ENCODE data around the gene SMIM35.

DNA sequence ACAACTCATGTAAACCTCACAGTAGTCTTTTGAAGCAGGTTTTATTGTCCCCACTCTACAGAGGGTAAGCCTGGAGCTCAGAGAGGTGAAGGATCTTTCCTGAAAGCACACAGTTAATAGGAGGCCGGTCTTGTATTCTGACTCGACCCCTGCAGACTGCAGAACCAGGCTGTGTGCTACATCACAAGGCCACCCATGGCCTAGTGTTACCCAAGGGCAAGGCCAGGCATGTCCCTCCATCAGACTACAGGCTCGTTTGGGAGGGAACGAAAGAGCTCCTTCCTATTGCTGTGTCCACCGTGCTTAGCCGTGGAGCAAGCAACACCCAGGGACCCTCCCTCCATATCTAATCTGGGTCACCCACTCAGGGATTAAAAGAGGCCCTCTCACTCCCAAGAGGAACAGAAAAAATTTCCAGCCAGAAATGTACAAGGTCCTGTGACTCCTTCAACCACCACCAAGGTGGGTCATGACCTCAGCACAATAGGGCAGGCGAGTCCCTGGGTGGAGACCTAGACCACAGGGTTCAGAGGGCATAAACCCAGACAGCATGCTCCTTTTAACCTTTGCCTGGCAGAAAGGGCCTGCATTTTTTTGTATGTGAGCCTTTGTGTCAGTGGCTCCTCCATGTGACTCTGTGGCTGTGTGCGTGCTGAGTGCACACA is 6.3 kb upstream of the SMIM35 start:
- TF ChIP-seq, protein P1, sequence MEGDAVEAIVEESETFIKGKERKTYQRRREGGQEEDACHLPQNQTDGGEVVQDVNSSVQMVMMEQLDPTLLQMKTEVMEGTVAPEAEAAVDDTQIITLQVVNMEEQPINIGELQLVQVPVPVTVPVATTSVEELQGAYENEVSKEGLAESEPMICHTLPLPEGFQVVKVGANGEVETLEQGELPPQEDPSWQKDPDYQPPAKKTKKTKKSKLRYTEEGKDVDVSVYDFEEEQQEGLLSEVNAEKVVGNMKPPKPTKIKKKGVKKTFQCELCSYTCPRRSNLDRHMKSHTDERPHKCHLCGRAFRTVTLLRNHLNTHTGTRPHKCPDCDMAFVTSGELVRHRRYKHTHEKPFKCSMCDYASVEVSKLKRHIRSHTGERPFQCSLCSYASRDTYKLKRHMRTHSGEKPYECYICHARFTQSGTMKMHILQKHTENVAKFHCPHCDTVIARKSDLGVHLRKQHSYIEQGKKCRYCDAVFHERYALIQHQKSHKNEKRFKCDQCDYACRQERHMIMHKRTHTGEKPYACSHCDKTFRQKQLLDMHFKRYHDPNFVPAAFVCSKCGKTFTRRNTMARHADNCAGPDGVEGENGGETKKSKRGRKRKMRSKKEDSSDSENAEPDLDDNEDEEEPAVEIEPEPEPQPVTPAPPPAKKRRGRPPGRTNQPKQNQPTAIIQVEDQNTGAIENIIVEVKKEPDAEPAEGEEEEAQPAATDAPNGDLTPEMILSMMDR (IDR thresholded peaks at IDR 0.05 in 4 of 5, conservative IDR thresholded peaks at IDR 0.05 in 1 of 5) = no peak
- no peak for TF ChIP-seq POLR2A (IDR thresholded peaks at IDR 0.05)

All from gastrocnemius medialis (tissue), 4 donors.